Endothelial cell of coronary artery (primary cell): Measurements from ENCODE around the gene TSPAN14. TPM values are rescaled to one million over a fixed set of nuclear protein-coding genes. Genes with fewer than 3 reads are reported as not detected.

ENCODE experiments used
- total RNA-seq: library from RNA; depleted of rRNA; stranded (reverse); fragments of >200 nt; gene quantifications from 2 replicates; pipeline ENCODE4 v1.2.3, GENCODE V29; 2014

Gene TSPAN14, protein sequence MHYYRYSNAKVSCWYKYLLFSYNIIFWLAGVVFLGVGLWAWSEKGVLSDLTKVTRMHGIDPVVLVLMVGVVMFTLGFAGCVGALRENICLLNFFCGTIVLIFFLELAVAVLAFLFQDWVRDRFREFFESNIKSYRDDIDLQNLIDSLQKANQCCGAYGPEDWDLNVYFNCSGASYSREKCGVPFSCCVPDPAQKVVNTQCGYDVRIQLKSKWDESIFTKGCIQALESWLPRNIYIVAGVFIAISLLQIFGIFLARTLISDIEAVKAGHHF
- total RNA-seq = 67.5 and 89.7 TPM in 2 replicates

DNA sequence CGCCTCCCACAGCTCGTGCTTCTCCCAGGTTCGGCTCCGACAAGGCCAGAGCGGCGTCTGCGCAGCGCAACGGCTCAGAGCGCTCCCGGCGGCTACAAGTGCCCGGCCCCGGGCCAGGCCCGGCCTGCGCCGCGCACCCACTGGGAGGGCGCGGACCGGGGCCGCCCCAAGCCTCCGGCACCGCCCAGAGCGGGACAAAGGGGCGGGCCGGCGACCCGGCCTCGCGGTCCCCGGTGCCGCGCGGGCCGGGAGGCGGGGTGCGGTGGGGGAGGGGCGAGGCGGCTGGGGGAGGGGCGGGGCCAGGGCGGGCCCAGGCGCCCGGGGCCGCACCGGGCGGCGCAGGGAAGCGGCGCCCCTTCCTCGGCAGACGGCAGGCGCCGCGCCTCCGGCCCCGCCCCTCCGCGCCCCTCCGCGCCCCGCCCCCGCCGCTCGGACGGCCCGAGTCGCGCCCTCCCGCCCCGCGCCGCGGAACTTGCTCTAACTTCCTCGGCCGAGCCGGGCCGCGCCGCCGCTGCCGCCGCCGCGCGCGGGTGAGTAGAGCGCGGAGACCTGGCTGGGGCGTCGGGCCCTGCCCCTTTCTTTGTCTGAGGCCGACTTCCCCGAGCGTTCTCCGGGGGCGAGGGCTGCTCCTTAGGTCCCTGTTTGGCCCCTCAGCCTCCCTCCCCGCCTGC, at the start of gene TSPAN14:
TSS of gene TSPAN14 (plus strand) at position 469 of the 671 bp plus-strand sequence. CDS start 34,924 bp downstream, outside the sequence.

DNA sequence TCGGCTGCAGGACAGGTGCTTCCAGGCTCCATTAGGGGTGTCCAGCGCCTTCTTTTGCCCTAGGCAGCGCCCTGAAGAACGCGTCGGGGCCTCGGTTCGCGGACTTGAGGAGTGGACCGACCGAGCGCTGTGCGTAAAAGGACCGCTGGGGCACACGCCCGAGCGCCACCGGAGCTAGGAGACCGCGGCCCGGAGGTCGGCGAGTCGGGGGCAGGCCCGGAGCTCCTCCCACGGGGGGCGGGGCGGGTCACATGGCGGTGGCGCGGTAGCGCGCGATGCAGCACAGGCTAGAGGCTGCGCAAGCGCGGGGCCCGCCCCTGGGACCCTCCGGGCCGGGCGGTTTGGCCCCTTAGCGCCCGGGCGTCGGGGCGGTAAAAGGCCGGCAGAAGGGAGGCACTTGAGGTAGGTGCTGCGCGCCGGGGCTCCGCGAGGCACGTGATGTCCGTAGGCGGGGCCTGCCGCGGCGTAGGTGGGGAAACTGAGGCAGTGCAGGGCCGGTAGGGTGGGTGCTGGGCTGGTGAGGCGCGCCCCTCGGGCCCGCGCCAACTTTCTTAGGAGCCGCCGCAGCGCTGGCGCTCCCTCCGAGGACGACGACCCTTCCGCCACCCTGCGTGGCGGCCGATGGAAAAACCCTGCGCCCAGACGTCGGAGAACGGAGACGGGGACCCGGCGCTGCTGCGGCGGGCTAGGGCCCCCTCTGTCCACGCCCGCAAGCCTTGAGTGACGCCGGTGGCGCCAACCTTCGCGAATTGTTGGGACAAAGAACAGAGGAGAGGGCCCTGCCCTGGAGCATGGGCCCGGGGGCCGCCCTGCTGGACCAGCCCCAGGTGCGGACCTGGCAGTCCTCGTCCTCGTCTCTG, 45.6 kb upstream of the TSPAN14 start, which contains the start of gene PRXL2A:
TSS of gene PRXL2A (plus strand) at position 310 of the 860 bp plus-strand sequence. CDS start 11,917 bp downstream, outside the sequence.

DNA sequence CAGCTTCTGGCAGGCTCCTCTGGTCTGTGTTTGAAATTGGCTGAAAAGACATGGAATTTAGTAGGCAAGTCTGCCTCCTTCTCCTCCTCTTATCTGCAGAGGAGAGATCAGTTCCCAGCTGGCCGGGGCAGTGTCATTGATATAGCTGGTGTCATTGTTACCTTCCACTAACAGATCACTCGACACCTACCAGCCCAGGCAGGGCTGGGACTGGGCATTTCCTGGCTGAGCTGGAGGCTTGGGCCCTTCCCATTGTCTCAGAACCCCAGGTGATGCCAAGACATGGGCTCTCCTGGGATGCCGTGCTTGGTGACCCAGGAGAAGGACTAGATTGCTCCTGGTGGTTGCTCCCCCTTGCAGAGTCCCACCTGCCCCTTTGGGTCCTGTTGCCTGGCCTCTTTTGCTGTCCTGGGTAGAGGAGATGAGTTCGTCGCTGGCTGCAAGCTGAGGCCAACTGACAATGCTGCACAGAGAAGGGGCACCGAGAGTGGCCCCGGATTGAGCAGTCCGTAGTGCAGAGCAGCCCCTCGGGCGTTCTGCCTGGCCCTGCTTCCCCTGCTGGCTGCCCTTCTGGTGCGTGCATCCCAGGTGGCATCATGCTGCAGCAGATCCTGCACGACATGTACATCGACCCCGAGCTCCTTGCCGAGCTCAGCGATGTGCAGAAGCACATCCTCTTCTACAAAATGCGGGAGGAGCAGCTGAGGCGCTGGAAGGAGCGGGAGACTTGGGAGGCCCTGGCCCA, 83.8 kb downstream of the TSPAN14 start, which contains the start of gene SH2D4B:
TSS of gene SH2D4B (plus strand) at position 167 of the 745 bp plus-strand sequence. CDS start at position 597, 430 bp downstream.

Other genes starting within 250 kb of the TSPAN14 start
- gene ANXA11, start 248.8 kb upstream of the TSPAN14 start, total RNA-seq = 27.2 and 39.8 TPM in 2 replicates
- gene MAT1A, start 164.7 kb upstream of the TSPAN14 start, total RNA-seq = not detected in 2 replicates
- gene DYDC1, start 97.6 kb upstream of the TSPAN14 start, total RNA-seq = not detected in 2 replicates
- not detected in 2 replicates for gene DYDC2, start 97.5 kb upstream of the TSPAN14 start, total RNA-seq
- 78.3 and 83.8 TPM in 2 replicates for gene PRXL2A, start 45.8 kb upstream of the TSPAN14 start, total RNA-seq
- gene SH2D4B, start 83.6 kb downstream of the TSPAN14 start, total RNA-seq = 0.09 TPM in 2 replicates